MG63 (cell line): ENCODE results near the gene MID1. TPM values are rescaled to one million over a fixed set of nuclear protein-coding genes. Genes with fewer than 3 reads are reported as not detected.

Source experiments
- DNase-seq: peaks from one replicate; pipeline ENCODE4 v3.0.0-alpha.2; 2020
- H3K27me3 ChIP-seq: fragments of 250-450 bp; sonication (Bioruptor Pico); 2 replicates; pipeline ENCODE4 v1.5.1; 2020; ENCODE audit warnings: mild to moderate bottlenecking, moderate library complexity
- H3K36me3 ChIP-seq: fragments of 250-450 bp; sonication (Bioruptor Pico); 2 replicates; pipeline ENCODE4 v1.5.1; 2020; ENCODE audit warnings: mild to moderate bottlenecking, moderate library complexity
- H3K4me3 ChIP-seq: fragments of 250-450 bp; sonication (Bioruptor Pico); 2 replicates; pipeline ENCODE4 v1.5.1; 2020; ENCODE audit warnings: mild to moderate bottlenecking, moderate library complexity
- H3K9me3 ChIP-seq: fragments of 250-450 bp; sonication (Bioruptor Pico); 2 replicates; pipeline ENCODE4 v1.5.1; 2020; ENCODE audit warnings: mild to moderate bottlenecking, moderate library complexity
- total RNA-seq: library from RNA; depleted of rRNA; stranded (reverse); fragments of >200 nt; shearing (Covaris generic); gene quantifications from 2 replicates; pipeline ENCODE4 v1.2.3, GENCODE V29; 2014; ENCODE audit warnings: low replicate concordance

MID1 gene
- total RNA-seq, 1 experiment from 2014 or later, result 5.2 TPM

DNA sequence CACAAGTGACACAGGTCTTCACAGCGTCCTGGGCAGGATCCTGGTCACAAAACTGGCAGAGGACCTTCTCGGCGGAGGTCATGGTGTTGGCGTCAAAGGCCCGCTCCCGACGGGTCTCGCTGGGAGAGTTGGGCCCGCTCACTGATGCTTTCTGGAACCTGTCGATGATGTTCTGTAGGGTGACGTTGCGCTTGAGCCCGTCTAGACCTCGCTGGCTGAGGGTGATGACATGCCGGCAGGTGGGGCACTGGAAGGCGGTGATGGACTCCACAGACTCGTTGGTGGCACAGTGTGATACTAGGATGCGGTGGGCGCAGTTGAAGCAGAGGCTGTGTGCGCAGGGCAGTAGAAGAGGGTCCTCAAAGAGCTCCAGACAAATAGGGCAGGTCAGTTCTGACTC, 53.2 kb downstream of the MID1 start:
- no peak overlapping the region for H3K4me3 ChIP-seq
- H3K9me3 ChIP-seq, result no peaks in the 10 kb centered on the region
- H3K36me3 ChIP-seq, result peaks cover 12% of the 10 kb centered on the region
- no peaks in the 10 kb centered on the region for H3K27me3 ChIP-seq
- no peak for DNase-seq

DNA sequence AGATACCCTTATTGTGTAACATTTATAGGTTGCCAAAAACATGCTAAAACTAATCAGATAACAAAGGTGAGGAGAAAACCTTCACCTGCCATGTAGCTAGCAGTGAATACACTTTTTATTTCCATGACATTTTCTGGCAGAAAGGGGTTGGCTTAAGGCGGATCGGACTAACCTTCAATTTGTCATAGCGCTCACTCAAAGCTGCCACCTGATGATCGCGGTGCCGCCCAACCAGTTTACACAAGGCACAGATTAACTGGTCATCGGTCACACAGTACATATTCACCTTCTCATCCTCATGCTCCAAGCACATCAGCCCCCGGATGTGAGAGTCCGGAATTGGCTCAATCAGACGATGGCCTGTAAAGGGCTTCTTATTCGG, 53.7 kb downstream of the MID1 start:
- Histone ChIP-seq H3K4me3 (no peak overlapping the region), H3K27me3 (no peaks in the 10 kb centered on the region), H3K9me3 (no peaks in the 10 kb centered on the region), H3K36me3 (peaks cover 12% of the 10 kb centered on the region)
- no peak for DNase-seq

DNA sequence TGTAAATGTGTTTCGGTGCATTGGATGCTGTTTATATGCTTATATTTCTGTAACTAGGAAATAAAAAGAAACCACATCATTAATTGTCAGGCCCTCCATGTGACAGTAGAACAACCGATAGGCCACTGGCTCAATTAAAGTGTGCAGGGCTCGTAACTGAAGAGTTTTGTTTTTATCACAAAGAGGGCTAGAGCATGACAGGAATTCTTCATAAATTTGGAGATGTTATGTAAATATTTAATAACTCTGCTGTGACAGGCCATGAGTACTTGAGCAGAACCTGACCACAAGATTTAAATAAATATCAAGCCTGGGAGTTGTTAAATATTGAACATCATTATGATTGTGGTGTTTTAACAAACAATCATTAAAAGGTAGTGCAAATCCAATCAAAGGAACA, 55.9 kb downstream of the MID1 start:
- no peaks in the 10 kb centered on the region for H3K27me3 ChIP-seq
- H3K4me3 ChIP-seq, result no peak overlapping the region
- peaks cover 12% of the 10 kb centered on the region for H3K36me3 ChIP-seq
- no peak for DNase-seq
- no peaks in the 10 kb centered on the region for H3K9me3 ChIP-seq

DNA sequence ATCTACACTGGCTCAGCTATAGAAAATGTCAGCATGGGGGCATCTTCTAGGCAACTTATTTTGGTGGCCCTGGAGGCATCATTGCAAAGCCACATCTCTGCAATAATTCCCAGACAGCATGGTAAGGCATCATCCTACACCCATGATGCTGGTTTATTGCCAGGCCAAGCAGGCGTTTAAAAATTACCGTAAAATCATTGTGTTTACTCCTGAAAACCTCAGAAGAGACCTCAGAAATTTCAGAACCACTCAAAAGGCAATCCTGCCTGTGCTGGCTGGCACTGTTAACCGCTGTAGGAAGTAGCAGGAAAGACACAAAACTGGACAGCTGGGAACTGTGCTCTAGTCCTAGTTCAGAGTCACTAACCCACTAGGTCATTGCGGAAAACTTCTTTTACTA, 63.2 kb downstream of the MID1 start:
- Histone ChIP-seq H3K9me3 (no peaks in the 10 kb centered on the region), H3K36me3 (peaks cover 3% of the 10 kb centered on the region; the same call in 1 of the 2 replicates), H3K27me3 (no peaks in the 10 kb centered on the region), H3K4me3 (no peak overlapping the region)
- DNase-seq, result no peak

DNA sequence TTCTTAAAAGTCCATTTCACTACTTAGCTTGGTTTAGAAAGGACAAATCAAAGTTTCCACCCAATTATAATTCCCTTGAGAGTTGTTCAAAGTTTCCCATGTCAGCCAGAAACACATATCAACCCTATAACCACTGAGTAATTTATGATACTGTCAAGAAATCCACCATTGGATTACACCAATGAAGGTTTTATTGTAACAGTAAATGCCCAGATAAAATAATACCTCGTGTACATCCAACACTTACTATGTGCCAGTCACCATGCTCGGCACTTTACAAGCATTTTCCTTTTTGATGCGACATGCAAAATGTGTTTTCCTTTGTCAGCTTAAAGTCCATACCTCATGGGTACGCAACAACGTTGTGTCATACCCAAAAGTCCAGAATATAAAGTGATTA, 64.0 kb downstream of the MID1 start:
- peaks cover 3% of the 10 kb centered on the region; the same call in 1 of the 2 replicates for H3K36me3 ChIP-seq
- DNase-seq, result no peak
- no peaks in the 10 kb centered on the region for H3K9me3 ChIP-seq
- H3K27me3 ChIP-seq, result no peaks in the 10 kb centered on the region
- H3K4me3 ChIP-seq, result no peak overlapping the region

GRCh38 chrX:10555846-10556245, 64.5 kb downstream of the MID1 start:
- DNase-seq, result no peak
- no peaks in the 10 kb centered on the region for H3K9me3 ChIP-seq

GRCh38 chrX:10554612-10555270, 65.6 kb downstream of the MID1 start:
- no peaks in the 10 kb centered on the region for H3K9me3 ChIP-seq
- no peak overlapping the region for H3K4me3 ChIP-seq
- no peak for DNase-seq

More at GRCh38 chrX:10555846-10556245, 64.5 kb downstream of the MID1 start:
- Histone ChIP-seq H3K4me3 (no peak overlapping the region), H3K27me3 (no peaks in the 10 kb centered on the region), H3K36me3 (peaks cover 3% of the 10 kb centered on the region; the same call in 1 of the 2 replicates)

GRCh38 chrX:10549280-10549679, 71.1 kb downstream of the MID1 start:
- Histone ChIP-seq H3K36me3 (no peaks in the 10 kb centered on the region; the same call in 1 of the 2 replicates), H3K4me3 (no peak overlapping the region), H3K9me3 (no peaks in the 10 kb centered on the region), H3K27me3 (no peaks in the 10 kb centered on the region)
- DNase-seq, result peak; percentile 73

More at GRCh38 chrX:10554612-10555270, 65.6 kb downstream of the MID1 start:
- no peaks in the 10 kb centered on the region for H3K27me3 ChIP-seq
- peaks cover 3% of the 10 kb centered on the region; the same call in 1 of the 2 replicates for H3K36me3 ChIP-seq

- H3K36me3 ChIP-seq, result no peaks in the 10 kb centered on the region; the same call in 1 of the 2 replicates
- H3K27me3 ChIP-seq, result no peaks in the 10 kb centered on the region
- no peak for DNase-seq
- H3K9me3 ChIP-seq, result no peaks in the 10 kb centered on the region
- no peak overlapping the region for H3K4me3 ChIP-seq
Observed at GRCh38 chrX:10548688-10549087, 71.7 kb downstream of the MID1 start.

DNA sequence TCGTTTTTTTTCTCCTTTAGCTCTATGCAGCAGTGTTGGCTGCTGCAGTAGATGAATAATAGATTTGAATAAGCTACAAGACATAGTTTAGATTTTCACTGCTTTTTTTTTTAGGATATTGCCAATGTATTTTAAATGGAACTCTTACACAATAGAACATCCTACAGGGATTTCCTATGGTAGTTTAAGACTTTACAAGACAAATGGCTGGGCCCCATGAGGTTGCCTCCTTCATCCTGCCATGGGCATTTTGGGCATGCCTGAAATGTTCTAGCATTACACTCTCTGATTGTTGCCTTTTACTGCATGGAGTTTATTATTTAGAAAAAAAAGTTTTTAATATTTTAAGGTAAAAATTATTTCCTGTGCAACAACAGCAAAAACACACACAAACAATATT, 74.5 kb downstream of the MID1 start:
- H3K4me3 ChIP-seq, result no peak overlapping the region
- no peaks in the 10 kb centered on the region for H3K27me3 ChIP-seq
- H3K9me3 ChIP-seq, result no peaks in the 10 kb centered on the region
- no peak for DNase-seq
- no peaks in the 10 kb centered on the region; the same call in 1 of the 2 replicates for H3K36me3 ChIP-seq

- Histone ChIP-seq H3K36me3 (no peaks in the 10 kb centered on the region), H3K4me3 (no peak overlapping the region), H3K9me3 (no peaks in the 10 kb centered on the region), H3K27me3 (no peaks in the 10 kb centered on the region)
- DNase-seq, result no peak
Observed at GRCh38 chrX:10542586-10542985, 77.8 kb downstream of the MID1 start.

DNA sequence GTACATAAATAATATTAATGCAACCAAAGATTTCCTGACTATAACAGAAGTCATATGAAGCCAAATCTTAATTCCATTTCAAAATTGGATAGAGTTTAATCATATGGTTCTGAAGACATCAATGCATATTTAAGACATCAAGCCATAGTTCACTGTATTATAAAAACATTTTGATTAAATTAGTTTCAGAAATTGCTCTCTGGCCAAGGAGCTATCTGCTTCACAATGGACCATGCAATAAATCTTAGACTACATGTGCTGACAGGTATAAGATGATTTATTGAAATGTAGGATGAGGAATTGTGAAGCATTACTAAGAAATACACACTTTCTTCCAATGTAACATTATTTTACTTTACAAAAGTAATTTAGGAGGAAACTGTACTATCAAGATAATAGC, 81.6 kb downstream of the MID1 start:
- Histone ChIP-seq H3K27me3 (no peaks in the 10 kb centered on the region), H3K4me3 (no peak overlapping the region), H3K9me3 (no peaks in the 10 kb centered on the region), H3K36me3 (no peaks in the 10 kb centered on the region)
- no peak for DNase-seq

DNA sequence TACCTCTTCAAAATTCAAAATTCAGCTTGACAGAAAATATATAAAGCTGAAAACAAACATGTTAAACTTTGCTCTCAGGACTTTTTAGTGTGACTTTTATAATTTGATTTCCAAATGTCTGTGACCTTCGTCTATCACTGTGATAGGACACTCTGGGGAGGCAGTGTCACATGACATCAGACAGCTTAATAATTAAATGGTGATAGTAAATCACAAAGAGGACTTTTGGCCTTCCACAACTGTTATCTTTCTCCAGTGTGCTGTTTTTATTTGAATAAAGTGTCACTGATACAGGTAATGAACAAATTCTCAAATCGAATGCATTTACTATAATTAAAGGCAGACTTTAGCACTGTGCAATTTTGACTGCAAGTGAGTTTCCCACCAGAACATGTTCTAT, 83.1 kb downstream of the MID1 start:
- no peak for DNase-seq
- H3K9me3 ChIP-seq, result no peaks in the 10 kb centered on the region
- H3K36me3 ChIP-seq, result no peaks in the 10 kb centered on the region
- H3K4me3 ChIP-seq, result no peak overlapping the region
- no peaks in the 10 kb centered on the region for H3K27me3 ChIP-seq

DNA sequence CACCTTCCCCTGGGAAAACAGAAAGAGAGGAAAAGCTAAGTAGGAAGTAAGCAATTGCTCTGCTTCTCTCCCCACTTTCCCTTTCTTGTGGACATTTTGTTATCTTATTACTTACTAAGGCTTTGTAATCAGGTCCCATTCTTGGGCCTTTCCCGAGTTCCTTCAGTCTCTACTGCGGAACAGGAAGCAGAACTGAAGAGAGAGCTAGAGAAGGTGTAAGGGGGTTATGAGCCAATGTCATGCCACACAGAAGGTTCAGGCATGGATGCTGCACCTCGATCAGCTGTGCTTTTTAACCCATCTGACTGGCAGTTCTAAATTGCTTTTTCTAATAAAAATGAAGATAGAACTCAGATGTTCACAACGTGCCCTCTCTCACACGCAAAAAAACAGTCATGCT, 83.6 kb downstream of the MID1 start:
- no peak overlapping the region for H3K4me3 ChIP-seq
- H3K9me3 ChIP-seq, result no peaks in the 10 kb centered on the region
- H3K36me3 ChIP-seq, result no peaks in the 10 kb centered on the region
- no peaks in the 10 kb centered on the region for H3K27me3 ChIP-seq
- DNase-seq, result no peak

- H3K36me3 ChIP-seq, result no peaks in the 10 kb centered on the region
- no peak overlapping the region for H3K4me3 ChIP-seq
- H3K27me3 ChIP-seq, result no peaks in the 10 kb centered on the region
- no peaks in the 10 kb centered on the region for H3K9me3 ChIP-seq
- no peak for DNase-seq
Observed at GRCh38 chrX:10534611-10535010, 85.8 kb downstream of the MID1 start.

DNA sequence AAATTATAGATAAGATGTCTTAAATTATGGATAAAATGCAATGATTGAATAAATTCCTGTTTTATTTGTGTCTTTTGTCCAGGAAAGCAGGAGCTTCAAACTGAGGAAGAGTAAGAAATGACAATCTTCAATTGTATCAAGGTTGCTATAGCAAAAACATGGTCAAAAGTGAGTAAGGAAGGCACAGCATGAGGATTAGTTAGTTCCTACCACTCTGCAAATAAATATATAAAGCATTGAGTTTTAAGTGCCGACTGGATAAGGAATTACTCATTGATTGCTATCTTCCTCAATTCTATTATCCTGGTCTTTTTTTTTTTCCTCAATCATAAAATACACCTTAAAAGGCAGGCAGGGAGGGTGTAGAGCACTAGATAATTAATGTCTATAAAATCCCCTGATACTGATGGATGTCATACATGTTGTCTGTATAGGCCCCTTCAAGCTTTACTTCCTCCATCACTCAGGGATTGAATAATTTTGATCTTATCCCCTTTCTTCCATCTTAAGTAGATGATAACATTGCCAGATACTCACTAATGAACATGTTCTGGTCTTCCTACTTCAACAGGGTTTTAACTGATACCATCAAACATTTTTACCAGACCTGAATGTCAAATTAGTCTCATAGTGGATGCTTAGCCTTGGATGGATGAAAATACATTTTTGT, 86.6 kb downstream of the MID1 start:
- H3K4me3 ChIP-seq, result no peak overlapping the region
- H3K9me3 ChIP-seq, result no peaks in the 10 kb centered on the region
- DNase-seq, result no peak
- H3K27me3 ChIP-seq, result no peaks in the 10 kb centered on the region
- H3K36me3 ChIP-seq, result no peaks in the 10 kb centered on the region

GRCh38 chrX:10531927-10532326, 88.5 kb downstream of the MID1 start:
- Histone ChIP-seq H3K36me3 (no peaks in the 10 kb centered on the region), H3K9me3 (no peaks in the 10 kb centered on the region), H3K4me3 (no peak overlapping the region), H3K27me3 (no peaks in the 10 kb centered on the region)
- no peak for DNase-seq

- DNase-seq, result no peak
- H3K9me3 ChIP-seq, result no peaks in the 10 kb centered on the region
- no peaks in the 10 kb centered on the region for H3K27me3 ChIP-seq
- H3K36me3 ChIP-seq, result peaks cover 9% of the 10 kb centered on the region
- no peak overlapping the region for H3K4me3 ChIP-seq
Observed at GRCh38 chrX:10529344-10529743, 91.0 kb downstream of the MID1 start.
